Right lobe of liver (tissue), 6 donors: Measurements from ENCODE around the gene KRTDAP. TPM values are rescaled to one million over a fixed set of nuclear protein-coding genes. Genes with fewer than 3 reads are reported as not detected.
"Not testable (repeated sequence)": the region's sequence is repeated elsewhere in the genome, so short reads cannot be mapped to it uniquely, and the experiment has no call there.

ENCODE experiments used
- ATAC-seq, 4 donors: fragments of 200-7000 bp; cut with Tn5 transposase; one replicate each; pipeline ENCODE4 v1.9.1; 2020; ENCODE audit warnings: mild to moderate bottlenecking in 4 of 4, moderate library complexity in 4 of 4
- DNase-seq, 3 donors: peaks; one replicate each; pipeline ENCODE4 v3.0.0-alpha.2; 2020
- H3K27ac ChIP-seq, 3 donors: fragments of 200-600 bp; one replicate each; pipeline ENCODE4 v1.8.0; 2022
- H3K27me3 ChIP-seq, 2 donors: fragments of 200-600 bp; one replicate each; pipeline ENCODE4 v1.8.0; 2022
- H3K36me3 ChIP-seq, 4 donors: fragments of 200-600 bp; sonication (generic) in 1 of 4; one replicate each; pipeline versions ENCODE4 v1.5.1 to v1.8.0; 2017 to 2022; ENCODE audit warnings: control low read depth in 1 of 4
- H3K4me1 ChIP-seq, 4 donors: fragments of 200-600 bp; sonication (generic) in 1 of 4; one replicate each; pipeline versions ENCODE4 v1.5.1 to v1.8.0; 2017 to 2022; ENCODE audit warnings: control low read depth in 1 of 4
- H3K4me3 ChIP-seq, 3 donors: fragments of 200-600 bp; one replicate each; pipeline ENCODE4 v1.8.0; 2022
- H3K9me3 ChIP-seq, 4 donors: fragments of 200-600 bp; sonication (generic) in 1 of 4; one replicate each; pipeline versions ENCODE4 v1.5.1 to v1.8.0; 2017 to 2022; ENCODE audit warnings: control low read depth in 1 of 4
- POLR2A ChIP-seq: fragments of 450-650 bp; IDR thresholded peaks from one replicate; pipeline ENCODE4 v1.6.1; 2017; ENCODE audit warnings: antibody characterized with exemption, mild to moderate bottlenecking
- WGBS: methylation state at CpG from one replicate; pipeline ENCODE4 v1.1.6; 2018; ENCODE audit warnings: low coverage, low lambda C conversion rate; ENCODE audit not compliant: insufficient coverage; ENCODE audit errors: missing lambda C conversion rate; 5-methylcytosine and 5-hydroxymethylcytosine counted together
- intact Hi-C, 2 donors: fragments of 100-400 bp; cut with DNase I; formaldehyde crosslinking; loops; one replicate each; pipeline versions ENCODE4 v1.11.2 to v1.14.1; 2022
- total RNA-seq, 6 experiments: library from RNA; depleted of rRNA in 2 of 6; stranded (reverse); fragments of >200 nt in 2 of 6; fragmentation: NEBNext Ultra II Directional in 3 of 6; extraction: Animal tissue kit (Norgen Biotek cat#: 25700) in 3 of 6; gene quantifications; one replicate each; pipeline versions ENCODE4 v1.1.0 to v1.2.4, GENCODE V29; 2016 to 2023
- TF ChIP-seq, protein P1 (sequence below), 4 donors: fragments of 200-600 bp in 3 of 4; fragments of 450-650 bp in 1 of 4; IDR thresholded peaks; one replicate each; pipeline versions ENCODE4 v1.5.1 to v1.8.0; 2016 to 2022; ENCODE audit warnings: antibody characterized with exemption in 4 of 4, mild to moderate bottlenecking in 2 of 4
- donor health status: DM: no; HTN: yes; CAD: no.
- donor health status: DM: no; HTN: no; CAD: no.
- donor health status: DM: no; HTN: no; CAD: no.
- donor health status: DM: no; HTN: yes; CAD: no.
- donor health status: DM: no; HTN: yes; CAD: no.

KRTDAP gene
- total RNA-seq, 6 experiments from 2014 or later, result not detected

DNA sequence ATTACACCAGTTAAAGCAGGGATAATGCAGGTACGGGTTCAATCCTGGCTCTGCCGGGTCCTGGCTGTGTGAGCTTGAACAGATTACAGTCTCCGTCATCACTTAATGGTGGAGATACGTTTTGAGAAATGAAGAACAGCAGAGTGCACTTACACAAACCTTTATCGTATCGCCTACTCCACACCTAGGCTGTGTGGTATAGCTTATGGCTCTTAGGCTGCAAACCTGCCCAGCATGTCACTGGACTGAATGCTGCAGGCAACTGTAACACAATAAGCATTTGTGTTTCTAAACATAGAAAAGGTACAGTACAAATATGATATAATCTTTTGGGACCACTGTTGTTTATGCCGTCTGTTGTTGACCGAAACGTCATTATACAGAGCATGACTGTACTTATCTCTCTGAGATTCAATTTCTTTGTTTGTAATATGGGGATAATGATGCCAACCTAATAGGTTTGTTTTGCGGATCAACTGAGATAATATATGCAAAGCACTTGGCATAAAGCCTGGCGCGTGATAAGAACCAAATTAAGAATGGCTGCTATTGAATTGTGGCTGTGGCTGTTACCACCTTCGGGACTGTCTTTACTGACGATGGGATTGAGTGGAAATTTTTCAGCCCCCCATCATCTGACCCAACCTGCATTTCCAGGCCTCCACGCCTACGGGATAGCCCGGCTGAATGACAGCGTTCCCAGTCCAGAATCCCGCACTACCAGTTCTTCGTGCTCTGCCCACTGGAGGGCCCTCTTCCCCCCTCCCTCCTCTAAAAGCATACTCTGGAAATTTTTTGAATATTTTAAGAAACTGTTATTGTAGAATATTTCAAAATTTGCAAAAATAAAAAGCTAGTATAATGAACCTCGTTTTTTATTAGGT is 11.2 kb downstream of the KRTDAP start:
- ATAC-seq (no peak), DNase-seq (no peak)
- H3K9me3 ChIP-seq, result no peaks in the 10 kb centered on the region
- intact Hi-C loops, result loop anchor here in 1 of 2 donors (10.0 kb wide), 2 partner anchors 64 to 134 kb away; partner anchors contain the start of gene FFAR1
- no peaks in the 10 kb centered on the region for H3K36me3 ChIP-seq
- TF ChIP-seq, protein P1, sequence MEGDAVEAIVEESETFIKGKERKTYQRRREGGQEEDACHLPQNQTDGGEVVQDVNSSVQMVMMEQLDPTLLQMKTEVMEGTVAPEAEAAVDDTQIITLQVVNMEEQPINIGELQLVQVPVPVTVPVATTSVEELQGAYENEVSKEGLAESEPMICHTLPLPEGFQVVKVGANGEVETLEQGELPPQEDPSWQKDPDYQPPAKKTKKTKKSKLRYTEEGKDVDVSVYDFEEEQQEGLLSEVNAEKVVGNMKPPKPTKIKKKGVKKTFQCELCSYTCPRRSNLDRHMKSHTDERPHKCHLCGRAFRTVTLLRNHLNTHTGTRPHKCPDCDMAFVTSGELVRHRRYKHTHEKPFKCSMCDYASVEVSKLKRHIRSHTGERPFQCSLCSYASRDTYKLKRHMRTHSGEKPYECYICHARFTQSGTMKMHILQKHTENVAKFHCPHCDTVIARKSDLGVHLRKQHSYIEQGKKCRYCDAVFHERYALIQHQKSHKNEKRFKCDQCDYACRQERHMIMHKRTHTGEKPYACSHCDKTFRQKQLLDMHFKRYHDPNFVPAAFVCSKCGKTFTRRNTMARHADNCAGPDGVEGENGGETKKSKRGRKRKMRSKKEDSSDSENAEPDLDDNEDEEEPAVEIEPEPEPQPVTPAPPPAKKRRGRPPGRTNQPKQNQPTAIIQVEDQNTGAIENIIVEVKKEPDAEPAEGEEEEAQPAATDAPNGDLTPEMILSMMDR (IDR thresholded peaks at IDR 0.05), result no peak
- no peak for TF ChIP-seq POLR2A
- H3K4me3 ChIP-seq, result no peak overlapping the region
- no peaks in the 10 kb centered on the region for H3K4me1 ChIP-seq
- no peak overlapping the region for H3K27ac ChIP-seq
- 88% methylated on average over 20 of the region's 21 CpGs for WGBS
- no peaks in the 10 kb centered on the region for H3K27me3 ChIP-seq

DNA sequence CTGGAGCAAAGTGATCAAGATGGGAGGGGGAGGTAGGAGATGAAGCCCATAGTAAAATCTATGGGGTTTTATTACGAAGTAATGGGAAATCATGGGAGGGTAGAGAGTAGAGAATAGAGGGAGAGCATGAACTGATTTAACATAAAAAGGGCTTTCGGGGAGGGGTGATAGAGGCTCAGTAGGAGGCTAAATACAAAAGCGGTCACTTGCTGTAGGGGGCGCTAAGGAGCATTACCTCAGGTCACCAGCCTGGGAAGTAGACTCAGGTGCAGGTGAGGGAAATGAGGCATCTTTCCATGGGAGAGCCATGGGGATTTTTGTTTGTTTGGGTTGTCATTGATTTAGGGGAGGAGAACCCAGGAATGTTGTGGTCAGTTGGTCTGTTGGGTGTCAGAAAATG is 14.1 kb downstream of the KRTDAP start:
- ATAC-seq (no peak), DNase-seq (no peak)
- no peaks in the 10 kb centered on the region for H3K36me3 ChIP-seq
- intact Hi-C loops, result loop anchor here in 1 of 2 donors (10.0 kb wide), 2 partner anchors 61 to 131 kb away; partner anchors contain the start of gene FFAR1
- TF ChIP-seq POLR2A, result no peak
- TF ChIP-seq, protein P1 (IDR thresholded peaks at IDR 0.05), result peak in 1 of 4 donors; percentile 11
- H3K9me3 ChIP-seq, result no peaks in the 10 kb centered on the region
- no peak overlapping the region for H3K27ac ChIP-seq
- whole genome bisulfite sequencing, result 77% methylated on average over 4 of the region's 4 CpGs
- no peaks in the 10 kb centered on the region for H3K4me1 ChIP-seq
- H3K27me3 ChIP-seq, result no peaks in the 10 kb centered on the region
- H3K4me3 ChIP-seq, result no peak overlapping the region

DNA sequence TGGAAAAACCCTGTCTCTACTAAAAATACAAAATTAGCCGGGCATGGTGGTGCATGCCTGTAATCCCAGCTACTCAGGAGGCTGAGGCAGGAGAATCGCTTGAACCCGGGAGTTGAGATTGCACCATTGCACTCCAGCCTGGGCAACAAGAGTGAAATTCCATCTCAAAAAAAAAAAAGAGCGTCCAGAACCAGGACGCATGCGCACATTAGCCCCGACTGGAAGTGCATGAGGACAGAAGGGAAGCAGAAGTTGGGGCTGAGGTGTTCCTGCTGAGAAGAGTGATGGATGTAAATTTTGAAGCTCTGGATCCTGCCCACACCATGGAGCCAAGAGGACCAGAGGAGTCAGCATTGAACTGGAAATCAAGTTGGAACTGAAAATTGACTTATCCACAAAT is 15.7 kb downstream of the KRTDAP start:
- H3K4me1 ChIP-seq, DNase-seq, ATAC-seq, H3K27ac ChIP-seq, H3K27me3 ChIP-seq, H3K4me3 ChIP-seq, H3K9me3 ChIP-seq, H3K36me3 ChIP-seq: not testable (repeated sequence)
- intact Hi-C loops, result loop anchor here in 1 of 2 donors (10.0 kb wide), 2 partner anchors 60 to 130 kb away; partner anchors contain the start of gene FFAR1
- WGBS, result 90% methylated on average over 6 of the region's 7 CpGs

DNA sequence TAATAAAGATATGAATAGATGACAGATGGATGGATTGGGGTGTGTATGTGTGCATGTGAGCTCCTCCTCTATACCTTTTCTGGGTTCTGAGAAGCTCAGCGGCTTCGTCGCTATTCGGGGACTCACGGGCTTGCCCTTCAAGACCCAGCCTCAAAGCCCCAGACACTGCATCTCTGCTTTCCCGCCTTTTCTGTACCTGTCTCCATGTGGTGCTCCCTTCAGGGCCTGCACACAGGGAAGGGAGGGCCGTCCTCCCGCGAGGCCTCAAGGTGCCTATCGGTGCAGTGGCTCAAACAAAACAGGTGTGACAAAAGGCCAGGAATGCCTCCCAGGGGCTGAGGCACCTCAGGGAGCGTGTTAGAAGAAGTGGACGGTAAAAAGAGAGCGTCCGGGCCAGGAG is 16.2 kb downstream of the KRTDAP start:
- H3K4me3 ChIP-seq, result no peak overlapping the region
- no peak overlapping the region for H3K27ac ChIP-seq
- H3K36me3 ChIP-seq, result no peaks in the 10 kb centered on the region
- H3K4me1 ChIP-seq, result no peaks in the 10 kb centered on the region
- no peaks in the 10 kb centered on the region for H3K27me3 ChIP-seq
- WGBS, result 86% methylated on average over 13 of the region's 14 CpGs
- TF ChIP-seq, protein P1 (IDR thresholded peaks at IDR 0.05), result no peak
- no peak for TF ChIP-seq POLR2A
- intact Hi-C loops, result loop anchor here in 1 of 2 donors (10.0 kb wide), 2 partner anchors 59 to 129 kb away; partner anchors contain the start of gene FFAR1
- H3K9me3 ChIP-seq, result no peaks in the 10 kb centered on the region
- DNase-seq (no peak), ATAC-seq (no peak)

DNA sequence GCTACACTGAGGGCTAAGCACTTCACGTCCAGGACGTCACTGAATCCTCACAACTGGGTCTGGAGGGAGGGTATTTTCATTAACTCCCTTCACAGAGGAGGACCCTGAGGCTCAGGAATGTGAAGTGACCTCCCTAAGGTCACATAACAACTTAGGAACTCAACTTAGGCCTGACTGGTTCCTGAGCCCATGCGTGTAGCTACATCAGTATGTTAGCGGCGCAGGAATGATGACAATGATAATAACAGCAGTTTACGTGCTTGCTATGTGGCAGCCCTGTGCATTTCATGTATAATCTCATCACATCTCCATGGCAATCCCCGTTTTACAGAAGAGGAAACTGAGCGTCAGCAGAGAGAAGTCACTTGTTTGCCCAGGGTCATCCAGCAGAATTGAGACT is 18.3 kb downstream of the KRTDAP start:
- intact Hi-C loops, result loop anchor here in 1 of 2 donors (10.0 kb wide), 2 partner anchors 57 to 127 kb away; partner anchors contain the start of gene FFAR1
- 86% methylated on average over 5 of the region's 8 CpGs for WGBS
- Histone ChIP-seq H3K9me3 (no peaks in the 10 kb centered on the region), H3K27me3 (no peaks in the 10 kb centered on the region), H3K36me3 (no peaks in the 10 kb centered on the region), H3K4me3 (no peak overlapping the region), H3K27ac (no peak overlapping the region), H3K4me1 (no peaks in the 10 kb centered on the region)
- DNase-seq, result no peak
- TF ChIP-seq POLR2A, result no peak
- TF ChIP-seq, protein P1 (IDR thresholded peaks at IDR 0.05), result no peak
- ATAC-seq, result no peak

DNA sequence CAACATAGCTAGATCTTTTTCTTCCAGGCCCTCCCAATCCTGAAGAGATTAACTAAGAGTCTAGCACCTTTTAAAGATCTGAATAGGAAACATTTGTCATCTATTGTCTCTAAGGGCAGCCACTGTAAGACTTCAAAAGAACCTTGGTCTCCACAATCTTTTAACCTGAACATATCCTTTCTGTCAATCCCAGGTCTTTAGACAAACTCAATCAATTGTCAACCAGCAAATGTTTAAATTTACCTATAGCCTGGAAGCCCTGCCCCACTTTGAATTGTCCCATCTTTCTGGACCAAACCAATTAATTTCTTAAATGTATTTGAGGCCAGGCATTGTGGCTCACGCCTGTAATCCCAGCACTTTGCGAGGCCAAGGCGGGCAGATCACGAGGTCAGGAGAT is 19.2 kb downstream of the KRTDAP start:
- not testable (repeated sequence) for DNase-seq, H3K27me3 ChIP-seq, H3K36me3 ChIP-seq, H3K27ac ChIP-seq, H3K4me3 ChIP-seq, ATAC-seq, H3K9me3 ChIP-seq, H3K4me1 ChIP-seq
- intact Hi-C loops, result loop anchor here in 1 of 2 donors (10.0 kb wide), 2 partner anchors 56 to 126 kb away; partner anchors contain the start of gene FFAR1
- WGBS, result 96% methylated on average over 4 of the region's 4 CpGs
